Cerebellar cortex (tissue), 1 donor: ENCODE measurements around the gene ALKBH6.

ENCODE experiments used
- DNase-seq: peaks from one replicate; pipeline ENCODE4 v3.0.0-alpha.2; 2015; ENCODE audit warnings: low spot score

The ALKBH6 gene

GRCh38 chr19:36030264-36031148, 16.5 kb upstream of the ALKBH6 start:
- peak; percentile 77 for DNase-seq

GRCh38 chr19:36028313-36029041, 14.5 kb upstream of the ALKBH6 start:
- DNase-seq = no peak

- no peak for DNase-seq
Observed at GRCh38 chr19:36027696-36028095, 13.7 kb upstream of the ALKBH6 start.

GRCh38 chr19:36026091-36026876, 12.3 kb upstream of the ALKBH6 start:
- no peak for DNase-seq

GRCh38 chr19:36025541-36025940, 11.5 kb upstream of the ALKBH6 start:
- no peak for DNase-seq

- DNase-seq = no peak
Observed at GRCh38 chr19:36023432-36023831, 9.4 kb upstream of the ALKBH6 start.

- no peak for DNase-seq
Observed at GRCh38 chr19:36019061-36019670, 5.2 kb upstream of the ALKBH6 start.

GRCh38 chr19:36013280-36014011, 567 bp downstream of the ALKBH6 start:
- no peak for DNase-seq

GRCh38 chr19:36010402-36010801, 3.6 kb downstream of the ALKBH6 start:
- DNase-seq = no peak

- no peak for DNase-seq
Observed at GRCh38 chr19:36009633-36010379, 4.2 kb downstream of the ALKBH6 start.

GRCh38 chr19:36009220-36009619, 4.8 kb downstream of the ALKBH6 start:
- DNase-seq = peak; percentile 68

GRCh38 chr19:36008336-36008978, 5.6 kb downstream of the ALKBH6 start, which contains the start of gene SYNE4:
Gene SYNE4 (minus strand): TSS chr19:36008813. CDS start chr19:36008681, 132 bp downstream.
- peak; percentile 93 for DNase-seq

- no peak for DNase-seq
Observed at GRCh38 chr19:36006955-36007354, 7.1 kb downstream of the ALKBH6 start.

GRCh38 chr19:36003284-36003683, 10.7 kb downstream of the ALKBH6 start:
- no peak for DNase-seq

- no peak for DNase-seq
Observed at GRCh38 chr19:36001605-36002004, 12.4 kb downstream of the ALKBH6 start.

- no peak for DNase-seq
Observed at GRCh38 chr19:35996777-35997176, 17.2 kb downstream of the ALKBH6 start.

- peak; percentile 97 for DNase-seq
Observed at GRCh38 chr19:35995048-35995993, 18.7 kb downstream of the ALKBH6 start, which contains the start of gene SDHAF1. Gene SDHAF1 (plus strand): TSS chr19:35995188. CDS start chr19:35995275, 87 bp downstream.

GRCh38 chr19:35993923-35994598, 20.0 kb downstream of the ALKBH6 start:
- peak; percentile 44 for DNase-seq
